Loucy (cell line): Measurements from ENCODE around the gene ACLY.
"Not testable (repeated sequence)": the region's sequence is repeated elsewhere in the genome, so short reads cannot be mapped to it uniquely, and the experiment has no call there.

Source experiments
- EZH2phosphoT487 ChIP-seq: fragments of 200-600 bp; IDR thresholded peaks from 2 replicates; pipeline ENCODE4 v1.6.1; 2018; ENCODE audit warnings: antibody characterized with exemption, mild to moderate bottlenecking, moderate library complexity, borderline replicate concordance
- TF ChIP-seq, protein P1 (sequence below): fragments of 200-600 bp; sonication (generic); conservative IDR thresholded peaks from 2 replicates; pipeline ENCODE4 v1.5.1; 2014; ENCODE audit warnings: mild to moderate bottlenecking, antibody characterized with exemption, low read length

DNA sequence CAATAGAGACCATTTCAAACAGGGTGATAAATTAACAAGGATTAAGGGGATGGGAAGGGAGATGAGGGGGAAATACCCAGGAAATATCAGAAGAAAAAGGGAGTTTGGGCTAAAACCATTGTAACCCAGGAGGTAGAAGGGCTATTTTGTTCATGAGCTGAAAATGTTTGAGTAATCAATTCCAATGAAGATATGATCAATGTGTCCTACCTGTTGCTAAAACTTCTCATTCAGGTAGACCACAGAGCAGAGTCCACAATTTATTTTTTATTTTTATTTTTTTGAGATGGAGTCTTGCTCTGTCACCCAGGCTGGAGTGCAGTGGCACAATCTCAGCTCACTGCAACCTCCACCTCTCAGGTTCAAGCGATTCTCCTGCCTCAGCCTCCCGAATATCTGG lies 79.3 kb downstream of the ACLY start:
- TF ChIP-seq, protein P1, sequence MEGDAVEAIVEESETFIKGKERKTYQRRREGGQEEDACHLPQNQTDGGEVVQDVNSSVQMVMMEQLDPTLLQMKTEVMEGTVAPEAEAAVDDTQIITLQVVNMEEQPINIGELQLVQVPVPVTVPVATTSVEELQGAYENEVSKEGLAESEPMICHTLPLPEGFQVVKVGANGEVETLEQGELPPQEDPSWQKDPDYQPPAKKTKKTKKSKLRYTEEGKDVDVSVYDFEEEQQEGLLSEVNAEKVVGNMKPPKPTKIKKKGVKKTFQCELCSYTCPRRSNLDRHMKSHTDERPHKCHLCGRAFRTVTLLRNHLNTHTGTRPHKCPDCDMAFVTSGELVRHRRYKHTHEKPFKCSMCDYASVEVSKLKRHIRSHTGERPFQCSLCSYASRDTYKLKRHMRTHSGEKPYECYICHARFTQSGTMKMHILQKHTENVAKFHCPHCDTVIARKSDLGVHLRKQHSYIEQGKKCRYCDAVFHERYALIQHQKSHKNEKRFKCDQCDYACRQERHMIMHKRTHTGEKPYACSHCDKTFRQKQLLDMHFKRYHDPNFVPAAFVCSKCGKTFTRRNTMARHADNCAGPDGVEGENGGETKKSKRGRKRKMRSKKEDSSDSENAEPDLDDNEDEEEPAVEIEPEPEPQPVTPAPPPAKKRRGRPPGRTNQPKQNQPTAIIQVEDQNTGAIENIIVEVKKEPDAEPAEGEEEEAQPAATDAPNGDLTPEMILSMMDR, result not testable (repeated sequence)
- not testable (repeated sequence) for TF ChIP-seq EZH2phosphoT487
